SK-N-SH (cell line): Measurements from ENCODE around the gene SMIM12. TPM values are rescaled to one million over a fixed set of nuclear protein-coding genes. Genes with fewer than 3 reads are reported as not detected.

Experiments
- CTCF ChIA-PET: fragments of 300-600, 350-600 bp; formaldehyde crosslinking; extraction: SDS; loops from one replicate; lab custom pipeline; 2021; lab: Yijun Ruan, JAX
- POLR2A ChIA-PET: fragments of 350-600 bp; sonication (Branson Sonifier 250); formaldehyde crosslinking; extraction: SDS; loops from one replicate; lab custom pipeline; 2020; ENCODE audit warnings: antibody characterized with exemption, inconsistent platforms; lab: Yijun Ruan, JAX
- DNase-seq: peaks from one replicate; pipeline ENCODE4 v3.0.0; 2012
- H2AFZ ChIP-seq: fragments of 200-600 bp; sonication (generic); 2 replicates; pipeline ENCODE4 v1.8.1; 2016; ENCODE audit warnings: antibody characterized with exemption, mild to moderate bottlenecking, low read depth
- H3F3A ChIP-seq: fragments of 200-600 bp; sonication (generic); replicated peaks from 2 replicates; pipeline ENCODE3; 2016; ENCODE audit warnings: antibody characterized with exemption, mild to moderate bottlenecking; ENCODE audit not compliant: insufficient read depth
- H3K27ac ChIP-seq, 2 experiments: fragments of 200-500 bp in 1 of 2; fragments of 200-600 bp in 1 of 2; sonication (Bioruptor generic) in 1 of 2; sonication (generic), shearing (Covaris generic) in 1 of 2; 2 replicates each; pipeline versions ENCODE4 v1.5.1 to v1.6.1; 2014 to 2016; ENCODE audit warnings: low read depth in 2 of 2, inconsistent platforms in 1 of 2, low read length in 1 of 2, mild to moderate bottlenecking in 1 of 2, mixed read lengths in 1 of 2
- H3K27me3 ChIP-seq: fragments of 200-600 bp; sonication (generic), shearing (Covaris generic); 2 replicates; pipeline ENCODE4 v1.6.1; 2016; ENCODE audit warnings: mixed run types; ENCODE audit not compliant: insufficient read depth
- H3K36me3 ChIP-seq, 2 experiments: fragments of 200-500 bp in 1 of 2; fragments of 200-600 bp in 1 of 2; sonication (Bioruptor generic) in 1 of 2; sonication (generic) in 1 of 2; replicated peaks in 1 of 2; 2 replicates each; pipeline versions ENCODE3 to v1.5.1; 2014 to 2016; ENCODE audit warnings: low read length in 1 of 2, mild to moderate bottlenecking in 1 of 2; ENCODE audit not compliant: insufficient read depth in 2 of 2, control insufficient read depth in 1 of 2
- H3K4me1 ChIP-seq, 2 experiments: fragments of 200-500 bp in 1 of 2; fragments of 200-600 bp in 1 of 2; sonication (Bioruptor generic) in 1 of 2; sonication (generic), shearing (Covaris generic) in 1 of 2; 2 replicates each; pipeline versions ENCODE4 v1.5.1 to v1.6.1; 2014 to 2016; ENCODE audit warnings: low read depth in 1 of 2, low read length in 1 of 2, mixed run types in 1 of 2; ENCODE audit not compliant: insufficient read depth in 2 of 2, control insufficient read depth in 1 of 2
- H3K4me2 ChIP-seq: fragments of 200-600 bp; sonication (generic), shearing (Covaris generic); 2 replicates; pipeline ENCODE4 v1.6.1; 2017; ENCODE audit warnings: mixed run types
- H3K4me3 ChIP-seq, 2 experiments: fragments of 200-500 bp in 1 of 2; fragments of 200-600 bp in 1 of 2; sonication (Bioruptor generic) in 1 of 2; sonication (generic), shearing (Covaris generic) in 1 of 2; 2 replicates each; pipeline versions ENCODE4 v1.5.1 to v1.8.1; 2014 to 2016; ENCODE audit warnings: low read depth in 2 of 2, inconsistent platforms in 1 of 2, low read length in 1 of 2, mild to moderate bottlenecking in 1 of 2, mixed read lengths in 1 of 2, moderate library complexity in 1 of 2
- H3K79me2 ChIP-seq: fragments of 200-600 bp; sonication (generic); 2 replicates; pipeline ENCODE4 v1.8.1; 2017; ENCODE audit warnings: mild to moderate bottlenecking; ENCODE audit not compliant: insufficient read depth
- H3K9ac ChIP-seq: fragments of 200-600 bp; sonication (generic); 2 replicates; pipeline ENCODE4 v1.6.1; 2017; ENCODE audit warnings: mixed run types
- H3K9me2 ChIP-seq: fragments of 200-600 bp; sonication (generic); 2 replicates; pipeline ENCODE4 v1.6.1; 2017; ENCODE audit warnings: mixed run types
- H3K9me3 ChIP-seq: fragments of 200-600 bp; sonication (generic); 2 replicates; pipeline ENCODE4 v1.6.1; 2017; ENCODE audit warnings: mixed run types, mild to moderate bottlenecking, moderate library complexity
- H4K20me1 ChIP-seq: fragments of 200-600 bp; sonication (generic); 2 replicates; pipeline ENCODE4 v1.6.1; 2017; ENCODE audit warnings: mild to moderate bottlenecking, mixed run types; ENCODE audit not compliant: insufficient read depth
- CHD2 ChIP-seq: fragments of 150-350 bp; IDR thresholded peaks from 2 replicates; pipeline ENCODE4 v1.6.1; 2018; ENCODE audit warnings: low read length; ENCODE audit not compliant: partially characterized antibody
- EP300 ChIP-seq, 2 experiments: IDR thresholded peaks; 2 replicates each; pipeline versions ENCODE4 v1.4.0 to v1.6.1; 2012; ENCODE audit warnings: borderline replicate concordance in 1 of 2, low read depth in 1 of 2, low read length in 1 of 2
- FOSL2 ChIP-seq: IDR thresholded peaks from 2 replicates; pipeline ENCODE4 v1.4.0; 2012; ENCODE audit warnings: low read depth, mild to moderate bottlenecking, moderate library complexity, borderline replicate concordance
- FOXJ3 ChIP-seq: sonication (generic); formaldehyde crosslinking; IDR thresholded peaks from 2 replicates; pipeline ENCODE4 v1.5.1; 2020; ENCODE audit warnings: mild to moderate bottlenecking, missing genetic modification reagents
- GATA2 ChIP-seq: sonication (generic); formaldehyde crosslinking; IDR thresholded peaks from 2 replicates; pipeline ENCODE4 v1.5.0; 2020; ENCODE audit warnings: mild to moderate bottlenecking, missing genetic modification reagents
- IRF3 ChIP-seq: fragments of 150-350 bp; IDR thresholded peaks from 2 replicates; pipeline ENCODE4 v1.6.1; 2016; ENCODE audit warnings: mild to moderate bottlenecking, low read depth, low read length
- JUND ChIP-seq: IDR thresholded peaks from 2 replicates; pipeline ENCODE4 v1.4.0; 2012
- NRF1 ChIP-seq: IDR thresholded peaks from 2 replicates; pipeline ENCODE4 v1.6.1; 2012; ENCODE audit warnings: low read depth, mild to moderate bottlenecking, low read length
- PBX3 ChIP-seq: IDR thresholded peaks from 2 replicates; pipeline ENCODE4; 2012
- POLR2AphosphoS5 ChIP-seq: IDR thresholded peaks from 2 replicates; pipeline ENCODE4 v1.6.1; 2012; ENCODE audit warnings: low read depth, low read length
- RAD21 ChIP-seq: IDR thresholded peaks from 2 replicates; pipeline ENCODE4 v1.6.1; 2012; ENCODE audit warnings: mild to moderate bottlenecking, low read length
- RFX5 ChIP-seq: IDR thresholded peaks from 2 replicates; pipeline ENCODE4 v1.6.1; 2012; ENCODE audit warnings: mild to moderate bottlenecking, improper control_type of control experiment, low read length
- SMC3 ChIP-seq: IDR thresholded peaks from 2 replicates; pipeline ENCODE4 v1.6.1; 2012; ENCODE audit warnings: low read depth, low read length, improper control_type of control experiment
- TAF1 ChIP-seq: IDR thresholded peaks from 2 replicates; pipeline ENCODE4 v1.6.1; 2012; ENCODE audit warnings: low read depth, mild to moderate bottlenecking, low read length, moderate library complexity, borderline replicate concordance
- YY1 ChIP-seq: IDR thresholded peaks from 2 replicates; pipeline ENCODE4 v1.4.0; 2012; ENCODE audit warnings: low read depth, mild to moderate bottlenecking
- WGBS: methylation state at CpG from one replicate; pipeline ENCODE4 v1.1.6; 2017; ENCODE audit warnings: low lambda C conversion rate; 5-methylcytosine and 5-hydroxymethylcytosine counted together
- polyA plus RNA-seq, 3 experiments: library from polyadenylated mRNA; depleted of rRNA; stranded (reverse); fragments of >200 nt; gene quantifications; 2 replicates each; pipeline ENCODE4 v1.2.3, GENCODE V29; 2012
- TF ChIP-seq, protein P1 (sequence below): IDR thresholded peaks from 2 replicates; pipeline ENCODE4 v1.4.0; 2012; ENCODE audit warnings: low read depth, borderline replicate concordance
- TF ChIP-seq, protein P2 (sequence below): fragments of 150-350 bp; IDR thresholded peaks from 2 replicates; pipeline ENCODE4 v1.6.1; 2017; ENCODE audit warnings: antibody characterized with exemption, low read length, low read depth, borderline replicate concordance

SMIM12 gene
- polyA plus RNA-seq, 1 of the 3 experiments (the other 2 are of a cell fraction), result 42.3 TPM

GRCh38 chr1:34845131-34845901 is 14.2 kb downstream of the SMIM12 start (continued):
- TF ChIP-seq POLR2AphosphoS5 (no peak), PBX3 (no peak), JUND (no peak)
- TF ChIP-seq, protein P1, sequence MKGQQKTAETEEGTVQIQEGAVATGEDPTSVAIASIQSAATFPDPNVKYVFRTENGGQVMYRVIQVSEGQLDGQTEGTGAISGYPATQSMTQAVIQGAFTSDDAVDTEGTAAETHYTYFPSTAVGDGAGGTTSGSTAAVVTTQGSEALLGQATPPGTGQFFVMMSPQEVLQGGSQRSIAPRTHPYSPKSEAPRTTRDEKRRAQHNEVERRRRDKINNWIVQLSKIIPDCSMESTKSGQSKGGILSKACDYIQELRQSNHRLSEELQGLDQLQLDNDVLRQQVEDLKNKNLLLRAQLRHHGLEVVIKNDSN, result no peak

DNA sequence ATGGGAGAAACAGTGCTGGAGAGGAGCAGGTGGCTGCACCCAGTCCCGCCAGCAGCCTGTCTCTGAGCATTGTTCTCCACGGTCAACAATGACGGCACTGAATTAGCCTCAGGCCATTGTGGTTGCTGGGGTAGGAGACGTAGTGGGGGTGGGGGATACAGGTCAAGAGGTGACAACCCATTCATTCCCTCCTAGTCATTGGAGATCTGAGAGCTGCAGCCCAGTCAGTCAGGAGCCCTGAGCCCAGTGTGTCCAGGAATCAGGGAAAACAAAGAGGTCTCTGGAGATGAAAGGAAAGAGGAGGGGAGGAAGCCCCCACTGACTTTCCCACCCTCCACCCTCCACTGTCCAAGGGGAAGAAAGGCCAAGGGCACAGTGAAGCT is 15.3 kb downstream of the SMIM12 start:
- H3K9ac ChIP-seq, result no peak overlapping the region
- WGBS, result 93% methylated on average over 4 of the region's 4 CpGs
- H3K4me3 ChIP-seq, result no peak overlapping the region
- H3K27ac ChIP-seq, result no peak overlapping the region
- H3K36me3 ChIP-seq, result peaks cover 0 to 14% of the 10 kb centered on the region in 2 experiments
- H2AFZ ChIP-seq, result no peak overlapping the region
- H3K4me1 ChIP-seq, result peaks cover 0 to 12% of the 10 kb centered on the region in 2 experiments; a peak in 1 of 4 replicates
- H3K4me2 ChIP-seq, result no peak overlapping the region
- no peaks in the 10 kb centered on the region; the same call in 1 of the 2 replicates for H4K20me1 ChIP-seq
- no peaks in the 10 kb centered on the region for H3K9me2 ChIP-seq
- DNase-seq, result no peak
- H3K9me3 ChIP-seq, result no peaks in the 10 kb centered on the region
- ChIA-PET CTCF (interaction anchor here (1.7 to 6.5 kb wide), 3 partner anchors 9 to 58 kb away, joined by 6 to 51 read pairs (median 7); partner anchors contain the start of gene SMIM12), POLR2A (interaction anchor here (1.1 to 1.4 kb wide), 2 partner anchors 12 to 15 kb away, joined by 3 to 4 read pairs; partner anchors contain the start of gene SMIM12)
- H3F3A ChIP-seq, result no peaks in the 10 kb centered on the region
- TF ChIP-seq RFX5, result no peak
- TF ChIP-seq GATA2, result no peak
- TF ChIP-seq EP300 (IDR thresholded peaks at IDR 0.05; ENCODE audit: borderline replicate concordance in 1 of 2, low read depth in 1 of 2, low read length in 1 of 2), result no peak
- TF ChIP-seq FOXJ3 (CRISPR knock-in tag), result no peak
- no peak for TF ChIP-seq TAF1
- no peaks in the 10 kb centered on the region for H3K27me3 ChIP-seq
- H3K79me2 ChIP-seq, result 0 out of 2 replicates have a peak, but pooled peaks cover 5% of the 10 kb centered on the region

GRCh38 chr1:34843392-34844251 is 15.9 kb downstream of the SMIM12 start:
- H4K20me1 ChIP-seq, result no peaks in the 10 kb centered on the region
- no peak overlapping the region for H3K4me2 ChIP-seq
- no peaks in the 10 kb centered on the region for H3K27me3 ChIP-seq
- no peaks in the 10 kb centered on the region for H3K79me2 ChIP-seq
- no peaks in the 10 kb centered on the region for H3K9me2 ChIP-seq
- no peak overlapping the region for H3K9ac ChIP-seq
- H3K9me3 ChIP-seq, result no peaks in the 10 kb centered on the region
- DNase-seq, result no peak
- POLR2A ChIA-PET, result no interaction called here
- no peak overlapping the region for H3K27ac ChIP-seq
- H2AFZ ChIP-seq, result no peak overlapping the region
- CTCF ChIA-PET, result interaction anchor here (1.7 to 6.5 kb wide), 2 partner anchors 9 to 16 kb away, joined by 6 to 51 read pairs; partner anchors contain the start of gene SMIM12
- H3K4me3 ChIP-seq, result no peak overlapping the region
- H3K4me1 ChIP-seq, result peaks cover 0 to 12% of the 10 kb centered on the region in 2 experiments; a peak in 1 of 4 replicates
- 88% methylated on average over 14 of the region's 14 CpGs for WGBS
- H3F3A ChIP-seq, result no peaks in the 10 kb centered on the region
- peaks cover 0 to 13% of the 10 kb centered on the region in 2 experiments for H3K36me3 ChIP-seq
- TF ChIP-seq, protein P2, sequence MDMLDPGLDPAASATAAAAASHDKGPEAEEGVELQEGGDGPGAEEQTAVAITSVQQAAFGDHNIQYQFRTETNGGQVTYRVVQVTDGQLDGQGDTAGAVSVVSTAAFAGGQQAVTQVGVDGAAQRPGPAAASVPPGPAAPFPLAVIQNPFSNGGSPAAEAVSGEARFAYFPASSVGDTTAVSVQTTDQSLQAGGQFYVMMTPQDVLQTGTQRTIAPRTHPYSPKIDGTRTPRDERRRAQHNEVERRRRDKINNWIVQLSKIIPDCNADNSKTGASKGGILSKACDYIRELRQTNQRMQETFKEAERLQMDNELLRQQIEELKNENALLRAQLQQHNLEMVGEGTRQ, result no peak
- TF ChIP-seq FOSL2 (no peak), RFX5 (no peak), CHD2 (no peak), RAD21 (no peak), SMC3 (no peak), NRF1 (no peak), TAF1 (no peak), IRF3 (no peak), YY1 (no peak)
- TF ChIP-seq, protein P1, result no peak
